CD4-positive, alpha-beta T cell treated with Interleukin-2 at 100 ng/mL for 4 hours (primary cell): Measurements from ENCODE around the gene ATP8A1.
A peak's percentile ranks its signal among the peaks of the same experiment; 100 is the strongest.
"Not testable (repeated sequence)": the region's sequence is repeated elsewhere in the genome, so short reads cannot be mapped to it uniquely, and the experiment has no call there.

Source experiments
- DNase-seq: peaks from one replicate; pipeline ENCODE4 v3.0.0-alpha.2; 2020; ENCODE audit warnings: low spot score

The ATP8A1 gene

DNA sequence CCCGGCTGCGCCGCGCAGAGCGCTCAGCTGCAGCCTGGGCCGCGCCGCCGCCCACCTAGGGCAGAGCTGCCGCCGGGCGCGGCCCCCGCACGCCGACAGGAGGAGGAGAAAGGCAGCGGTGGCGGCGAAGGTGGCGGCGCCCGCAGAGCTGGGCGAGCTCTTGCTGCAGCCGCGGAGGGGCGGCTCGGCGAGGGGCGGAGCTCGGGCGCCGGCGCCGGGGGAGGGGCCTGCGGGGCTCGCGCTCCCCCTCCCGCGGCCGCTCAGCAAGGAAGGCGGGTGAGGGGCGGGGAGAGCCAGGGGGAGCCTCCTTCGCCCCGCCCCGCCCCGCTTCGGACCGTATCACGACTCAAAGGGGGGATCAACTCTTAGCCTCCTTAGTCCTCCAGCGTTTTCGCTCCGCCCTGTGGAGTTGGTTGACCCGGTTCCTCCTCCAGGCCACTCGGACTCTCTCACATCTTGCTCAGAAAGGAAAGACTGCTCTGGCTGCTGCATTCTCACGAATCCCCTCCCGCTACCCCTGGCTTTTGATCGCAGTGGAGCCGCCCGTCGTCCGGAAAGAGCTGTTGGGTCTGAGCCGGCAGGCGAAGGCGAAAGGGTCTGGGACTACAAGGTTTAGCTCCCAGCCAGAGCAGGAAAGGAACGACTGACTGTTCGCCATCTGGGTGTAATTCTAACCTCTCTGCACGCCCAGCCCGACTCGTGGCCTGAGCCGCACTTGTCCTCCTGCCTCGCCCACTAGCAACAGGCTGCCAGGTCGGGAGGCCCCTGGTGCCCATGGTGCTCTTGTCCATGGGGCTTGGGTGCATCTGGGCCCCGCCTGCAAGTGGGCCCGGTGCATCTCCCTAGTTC lies at the start of gene ATP8A1:
TSS of gene ATP8A1 (minus strand) at position 162 of the 849 bp plus-strand sequence. CDS start 232 bp downstream, outside the sequence.
- DNase-seq = peak; percentile 89

DNA sequence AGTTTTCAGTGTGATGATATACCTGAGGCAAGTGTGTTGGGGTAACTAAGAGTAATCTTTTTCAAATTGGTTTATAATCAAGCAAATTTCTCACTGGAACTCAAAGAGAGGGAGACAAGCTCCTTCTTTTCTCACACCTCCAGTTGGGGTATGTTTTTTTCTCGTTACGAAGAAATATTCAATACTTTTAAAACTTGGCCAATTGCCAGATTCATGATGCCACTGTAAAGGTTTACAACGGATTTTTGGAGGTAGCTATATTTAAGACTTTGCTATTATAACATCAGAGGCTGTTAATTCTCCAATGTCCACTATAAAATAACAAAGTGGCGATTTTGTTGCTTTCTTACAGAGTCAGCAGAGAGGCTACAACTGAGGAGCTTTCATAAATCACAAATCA lies 49.2 kb upstream of the ATP8A1 start:
- DNase-seq = no peak

DNA sequence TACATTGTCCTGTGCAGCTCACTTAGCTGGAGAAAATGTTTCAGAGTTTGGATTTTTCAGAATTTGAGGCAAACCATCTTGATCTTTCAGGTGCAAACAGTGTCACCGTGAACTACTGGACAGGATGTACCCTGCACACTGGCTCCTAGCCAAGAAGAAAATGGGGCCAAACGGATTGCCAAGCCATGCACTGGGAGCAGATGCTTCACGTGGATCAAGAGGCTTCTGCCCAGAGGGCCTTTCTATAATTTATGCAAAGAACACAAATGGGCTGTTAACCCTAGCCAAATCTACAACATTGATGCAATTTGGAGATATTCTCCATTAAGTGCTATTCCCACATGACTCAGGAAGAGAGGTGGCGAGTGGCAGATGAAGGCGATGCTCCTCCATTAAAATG lies 46.9 kb upstream of the ATP8A1 start:
- DNase-seq = no peak

DNA sequence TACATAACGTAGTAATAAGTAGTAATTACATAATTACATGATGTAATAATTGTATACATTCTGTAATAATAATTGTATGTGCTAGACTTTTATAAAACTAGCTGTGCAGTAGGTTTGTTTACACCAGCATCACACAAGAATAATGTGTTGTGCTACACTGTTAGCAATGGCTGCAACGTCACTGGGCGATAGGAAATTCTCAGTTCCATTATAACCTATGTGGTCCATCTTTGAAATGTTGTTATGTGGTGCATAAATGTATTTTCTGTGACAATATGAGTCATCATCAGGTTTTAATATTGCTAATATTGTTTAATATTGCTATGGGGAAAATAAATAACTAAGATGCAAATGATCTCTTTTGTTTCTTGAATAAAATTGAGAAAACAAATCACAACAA lies 46.0 kb upstream of the ATP8A1 start:
- no peak for DNase-seq

DNA sequence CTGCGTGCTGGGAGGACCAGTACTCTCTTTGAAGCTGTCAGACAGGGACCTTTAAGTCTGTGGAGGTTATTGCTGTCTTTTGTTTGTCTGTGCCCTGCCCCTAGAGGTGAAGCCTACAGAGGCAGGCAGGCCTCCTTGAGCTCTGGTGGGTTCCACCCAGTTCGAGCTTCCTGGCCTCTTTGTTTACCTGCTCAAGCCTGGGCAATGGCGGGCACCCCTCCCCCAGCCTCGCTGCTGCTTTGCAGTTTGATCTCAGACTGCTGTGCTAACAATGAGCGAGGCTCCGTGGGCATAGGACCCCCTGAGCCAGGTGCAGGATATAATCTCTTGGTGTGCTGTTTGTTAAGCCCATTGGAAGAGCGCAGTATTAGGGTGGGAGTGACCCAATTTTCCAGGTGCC lies 44.9 kb upstream of the ATP8A1 start:
- not testable (repeated sequence) for DNase-seq

DNA sequence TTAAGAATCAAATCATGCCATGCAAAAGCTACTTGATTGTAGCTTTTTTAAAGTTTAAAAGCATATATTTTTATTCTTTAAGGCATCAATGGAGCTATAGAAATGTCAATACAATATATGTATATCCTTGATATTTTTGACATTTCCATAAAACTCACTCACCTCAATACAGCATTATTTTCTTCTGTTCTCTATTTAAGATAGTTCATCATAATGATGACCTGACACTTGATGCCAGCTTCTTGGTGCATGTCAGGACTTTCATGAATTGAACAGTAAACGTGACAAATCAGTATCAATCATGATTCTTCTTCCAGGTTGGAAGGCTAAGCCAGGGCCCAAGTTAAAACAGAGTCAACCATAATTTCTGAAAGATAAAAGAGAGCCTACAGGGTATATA lies 33.6 kb upstream of the ATP8A1 start:
- DNase-seq = no peak

DNA sequence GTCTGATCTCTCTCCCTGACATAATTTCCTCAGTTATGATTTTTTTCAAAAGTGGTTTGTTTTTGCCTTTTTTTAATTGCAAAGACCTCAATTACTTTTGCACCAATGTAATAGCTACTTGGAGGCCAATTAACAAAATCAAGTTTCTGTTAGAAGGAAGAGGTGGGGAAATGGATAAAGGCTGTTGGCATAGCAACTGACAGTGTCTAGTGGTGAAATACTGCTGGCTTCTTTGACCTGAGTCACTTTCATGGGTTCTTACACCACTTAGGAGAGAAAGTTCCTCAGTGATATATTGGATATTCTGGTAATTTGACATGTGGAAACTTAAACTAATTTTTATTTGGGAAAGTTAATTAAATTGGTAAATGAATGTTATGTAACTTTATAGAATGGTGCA lies 26.5 kb upstream of the ATP8A1 start:
- DNase-seq = no peak

DNA sequence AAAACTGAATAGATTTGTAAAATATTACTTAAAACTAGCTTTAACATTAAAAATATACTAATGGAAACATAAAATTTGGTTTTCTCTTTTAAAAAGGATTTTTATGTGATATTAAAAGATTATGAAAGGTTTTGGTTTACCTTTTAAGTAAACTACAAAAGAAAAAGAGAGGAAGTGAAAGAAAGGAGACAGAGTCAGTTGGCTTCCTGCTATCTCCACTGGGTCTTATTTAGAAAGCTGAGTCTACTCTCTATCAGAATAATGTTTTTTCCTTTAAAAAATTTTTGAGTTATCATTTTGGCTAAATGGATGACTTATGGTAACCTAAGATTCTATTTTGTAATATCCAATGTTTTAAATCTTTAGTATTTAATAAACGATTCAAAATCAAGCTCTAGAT lies 21.6 kb upstream of the ATP8A1 start:
- no peak for DNase-seq

DNA sequence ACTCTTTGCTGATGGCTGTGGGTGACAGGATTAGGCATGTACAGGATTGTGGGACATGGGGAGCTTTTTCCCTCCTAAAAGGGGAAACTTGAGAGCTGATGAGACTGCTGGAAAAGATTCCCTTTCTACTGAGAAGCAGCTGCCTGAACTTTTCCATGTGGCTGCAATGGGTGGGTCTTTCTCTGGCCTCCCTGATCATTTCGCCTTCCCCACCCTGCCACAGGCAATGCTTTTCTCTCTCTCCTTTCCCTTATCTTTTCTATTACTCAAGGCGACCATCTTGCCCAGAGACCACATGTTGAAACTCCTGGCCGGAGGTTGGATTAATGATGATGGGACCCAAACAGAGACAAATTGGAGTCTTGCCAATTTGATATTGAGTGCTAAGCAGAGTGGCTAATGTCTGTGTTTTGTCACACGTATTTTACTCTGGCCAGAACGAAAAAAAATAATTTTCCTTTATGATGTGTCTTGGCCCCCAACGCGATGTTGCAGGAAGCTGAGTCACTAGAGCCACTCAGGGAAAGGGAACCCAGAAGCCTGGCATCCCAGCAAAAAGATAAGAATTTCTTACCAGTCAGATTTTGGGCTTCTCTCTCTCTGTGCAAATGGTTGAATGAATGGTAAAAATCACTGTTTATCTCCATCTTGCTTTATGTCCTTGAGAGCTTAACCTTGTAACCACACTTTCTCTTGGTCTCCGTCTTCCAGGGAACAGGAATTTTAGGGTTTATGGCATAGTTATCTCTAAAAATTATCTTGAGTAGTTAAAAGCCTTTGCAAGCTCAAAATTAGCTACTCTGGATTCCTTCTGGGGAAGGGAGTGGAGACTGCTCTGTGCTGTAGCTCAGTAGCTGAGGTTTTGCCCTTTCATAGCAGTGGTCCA lies 19.4 kb upstream of the ATP8A1 start:
- no peak for DNase-seq

DNA sequence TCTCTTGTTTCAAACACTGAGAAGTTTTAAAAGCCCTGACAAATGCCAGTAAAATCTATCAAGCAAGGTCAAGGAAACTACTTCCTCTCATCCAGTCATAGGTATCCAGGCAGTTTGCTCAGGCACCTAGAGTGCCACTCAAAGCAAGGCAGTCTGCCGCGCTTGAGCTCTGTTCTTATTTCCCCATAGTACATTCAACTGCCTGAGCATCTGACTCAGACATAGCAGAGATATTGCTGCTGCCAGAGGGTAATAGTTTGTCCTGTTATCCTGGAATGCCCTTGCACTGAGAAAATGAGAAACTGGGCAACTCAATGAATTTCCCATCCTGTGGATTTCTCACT lies 16.1 kb upstream of the ATP8A1 start:
- no peak for DNase-seq

DNA sequence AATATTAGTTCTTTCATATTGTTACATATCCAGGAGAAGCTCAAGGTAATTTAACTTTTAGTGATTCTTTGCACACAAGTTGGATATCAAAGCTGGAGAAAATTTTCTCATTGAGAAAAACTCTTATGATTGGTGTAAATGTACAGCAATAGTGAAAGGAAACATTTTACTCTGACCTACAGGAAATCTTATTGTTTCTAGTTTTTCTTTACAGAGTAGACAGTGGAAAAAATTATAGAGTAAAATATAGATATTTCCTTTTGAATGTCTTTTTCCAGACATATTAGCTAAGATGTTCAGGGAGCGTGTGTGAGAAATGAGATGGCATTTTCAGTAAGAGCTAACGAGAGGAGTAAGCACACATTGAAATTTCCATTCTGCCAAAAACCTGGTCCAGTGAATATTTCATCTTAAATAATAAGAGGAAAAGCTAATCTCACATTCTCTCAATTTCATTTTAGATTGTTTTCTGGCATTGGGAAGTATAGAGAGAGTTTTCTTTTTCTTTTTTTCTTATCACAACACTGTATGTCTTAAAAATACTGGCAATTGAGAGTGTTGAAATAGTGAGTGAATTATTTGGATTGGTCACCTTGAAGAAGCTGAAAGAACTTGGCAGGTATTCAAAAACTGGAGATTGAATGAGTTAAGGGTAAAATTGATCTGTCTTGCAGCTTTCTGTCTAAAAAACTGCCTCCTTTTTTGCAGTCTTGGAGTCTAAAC lies 15.6 kb upstream of the ATP8A1 start:
- DNase-seq = no peak

DNA sequence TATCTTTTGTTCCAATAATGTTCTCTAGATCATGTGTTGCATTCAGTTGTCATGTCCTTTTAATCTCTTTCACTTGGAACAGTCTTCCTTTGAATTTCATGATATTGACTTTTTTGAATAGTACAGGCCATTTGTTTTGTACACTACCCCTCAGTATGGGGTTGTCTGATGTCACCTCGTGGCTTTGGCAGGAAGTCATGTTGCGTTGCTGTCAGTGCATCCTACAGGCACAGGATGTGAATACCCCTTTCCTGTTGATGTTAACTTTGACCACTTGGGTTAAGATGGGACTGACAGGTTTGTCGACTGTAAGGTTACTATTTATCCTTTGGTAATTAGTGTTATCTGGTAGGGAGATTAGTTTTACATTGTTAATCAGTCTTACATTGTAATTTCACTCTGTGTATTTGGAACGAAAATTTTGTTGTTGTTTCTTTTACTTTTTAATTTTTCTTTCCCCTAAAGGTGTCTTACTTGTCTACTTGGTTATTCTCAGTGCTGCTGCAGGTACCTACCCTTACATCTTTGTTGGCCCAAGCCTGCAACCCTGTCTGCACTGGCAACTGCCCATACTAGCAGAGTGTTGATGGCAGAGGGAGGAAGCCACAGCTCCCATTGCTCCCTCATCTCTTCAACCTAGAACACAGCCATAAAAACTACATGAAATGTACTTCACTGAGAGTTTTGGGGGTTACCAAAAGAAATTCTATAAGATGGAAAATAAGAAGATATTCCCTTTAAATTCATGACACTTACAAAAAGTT lies 14.7 kb upstream of the ATP8A1 start:
- DNase-seq = peak; percentile 61

DNA sequence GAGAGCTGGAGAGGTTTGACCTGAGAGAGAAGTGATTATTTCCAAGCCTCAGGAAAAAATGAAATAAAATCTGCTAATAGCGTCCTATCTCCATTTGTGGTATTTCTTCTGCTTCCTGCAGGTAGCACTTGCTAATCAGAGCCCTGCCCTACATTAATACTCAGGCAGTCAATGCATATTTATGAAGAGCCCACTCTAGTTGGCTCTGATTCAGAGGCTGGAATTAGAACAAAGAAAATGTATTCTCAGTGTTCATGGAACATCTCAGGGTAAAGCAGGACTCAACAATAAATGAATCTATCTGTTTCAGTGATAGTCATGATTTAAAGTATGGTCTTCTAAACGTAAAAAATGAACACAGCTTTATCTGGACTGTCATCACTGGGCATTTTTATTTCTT lies 1.4 kb upstream of the ATP8A1 start:
- no peak for DNase-seq

DNA sequence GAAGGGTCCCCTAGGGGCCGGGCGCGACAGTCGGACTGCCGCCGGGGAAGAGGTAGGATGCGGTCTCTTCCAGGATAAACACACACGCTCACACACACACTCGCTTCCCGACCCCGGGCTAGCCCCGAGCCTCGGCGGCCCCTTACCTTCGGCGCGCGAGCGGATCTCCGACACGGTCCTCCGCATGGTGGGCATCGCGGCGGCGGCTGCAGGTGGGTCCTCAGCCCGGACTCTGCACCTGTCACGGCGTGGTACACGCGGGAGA lies 294 bp downstream of the ATP8A1 start:
- no peak for DNase-seq

DNA sequence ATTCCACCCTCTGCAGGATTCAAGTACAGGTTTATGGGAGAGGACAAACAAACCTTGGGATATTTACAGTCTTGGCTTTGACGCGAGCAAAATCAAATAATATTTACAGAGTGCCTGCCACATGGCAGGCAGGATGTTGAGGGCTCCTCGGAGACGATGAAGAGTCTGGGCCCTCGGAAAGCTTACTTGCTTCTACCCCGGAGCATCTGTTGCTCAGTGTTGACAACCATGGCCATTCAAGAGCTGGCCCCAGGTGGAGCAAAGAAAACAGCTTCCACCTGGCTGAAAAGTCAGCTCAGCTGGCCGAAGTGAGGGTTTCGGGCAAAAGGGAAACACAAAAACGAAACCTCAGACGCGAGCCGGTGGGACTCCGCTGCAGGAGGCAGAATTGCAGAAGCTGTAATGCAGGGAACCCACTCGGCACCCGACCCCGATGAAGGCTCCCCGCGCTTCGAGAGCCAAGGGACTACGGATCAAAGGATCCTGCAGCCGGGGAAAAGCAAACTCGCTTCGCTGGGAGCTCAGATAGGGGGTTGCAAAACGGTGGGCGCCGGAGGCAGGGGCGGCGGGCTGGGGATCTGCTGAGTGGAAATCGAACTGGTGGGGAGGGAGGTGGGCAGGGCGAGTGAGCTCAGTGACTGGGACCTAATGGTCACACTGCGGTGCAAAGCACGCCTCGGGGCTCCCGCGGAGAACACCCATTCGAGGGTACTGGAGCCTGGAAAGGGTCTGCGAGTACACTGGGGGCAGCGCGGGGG lies 805 bp downstream of the ATP8A1 start:
- DNase-seq = peak; percentile 34

DNA sequence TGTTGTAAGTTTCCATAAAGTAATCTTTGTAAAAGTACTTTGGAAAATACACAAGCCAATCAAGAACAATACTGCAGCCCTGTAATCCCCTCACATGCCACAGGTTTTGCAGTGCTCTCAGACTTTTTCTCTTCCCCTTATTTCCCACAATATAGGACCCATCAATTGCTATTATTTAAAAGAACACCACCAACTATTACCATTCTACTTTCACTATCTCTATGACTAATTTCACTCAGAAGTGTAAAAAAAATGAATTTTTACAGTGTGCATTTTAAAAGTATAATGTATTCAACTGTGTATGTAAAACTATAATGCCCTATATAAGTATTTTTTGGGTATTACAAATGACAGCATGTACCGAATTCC lies 1.7 kb downstream of the ATP8A1 start:
- DNase-seq = no peak

DNA sequence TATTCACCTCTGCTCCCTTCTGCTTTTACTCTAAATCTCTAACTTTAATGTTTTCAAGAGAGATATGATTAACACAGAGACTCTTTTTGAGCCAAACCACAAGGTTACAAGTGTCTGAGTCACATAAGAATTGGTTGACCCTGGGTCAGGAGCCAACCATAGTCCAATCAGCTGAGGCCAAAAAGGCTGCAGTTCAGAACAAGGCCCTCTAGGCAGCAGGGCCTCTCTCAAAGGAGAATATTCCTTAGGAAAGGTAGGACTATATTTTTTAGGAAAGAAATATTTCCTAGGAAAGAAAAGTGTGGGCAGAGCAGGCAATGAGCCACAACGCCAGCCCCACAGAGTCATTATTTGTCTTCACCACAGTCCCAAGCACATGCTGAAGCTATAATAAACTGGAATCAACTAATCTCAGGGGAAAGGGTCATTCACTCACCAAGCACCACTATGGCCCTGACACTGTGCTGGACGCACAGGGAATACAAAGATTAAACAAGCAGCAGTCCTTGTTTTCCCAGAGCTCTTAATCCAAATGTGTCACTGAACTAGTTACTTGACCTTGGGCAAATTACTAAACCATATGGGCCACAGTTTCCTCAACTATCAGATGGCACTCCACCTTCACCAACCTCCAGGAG lies 2.2 kb downstream of the ATP8A1 start:
- DNase-seq = peak; percentile 53

DNA sequence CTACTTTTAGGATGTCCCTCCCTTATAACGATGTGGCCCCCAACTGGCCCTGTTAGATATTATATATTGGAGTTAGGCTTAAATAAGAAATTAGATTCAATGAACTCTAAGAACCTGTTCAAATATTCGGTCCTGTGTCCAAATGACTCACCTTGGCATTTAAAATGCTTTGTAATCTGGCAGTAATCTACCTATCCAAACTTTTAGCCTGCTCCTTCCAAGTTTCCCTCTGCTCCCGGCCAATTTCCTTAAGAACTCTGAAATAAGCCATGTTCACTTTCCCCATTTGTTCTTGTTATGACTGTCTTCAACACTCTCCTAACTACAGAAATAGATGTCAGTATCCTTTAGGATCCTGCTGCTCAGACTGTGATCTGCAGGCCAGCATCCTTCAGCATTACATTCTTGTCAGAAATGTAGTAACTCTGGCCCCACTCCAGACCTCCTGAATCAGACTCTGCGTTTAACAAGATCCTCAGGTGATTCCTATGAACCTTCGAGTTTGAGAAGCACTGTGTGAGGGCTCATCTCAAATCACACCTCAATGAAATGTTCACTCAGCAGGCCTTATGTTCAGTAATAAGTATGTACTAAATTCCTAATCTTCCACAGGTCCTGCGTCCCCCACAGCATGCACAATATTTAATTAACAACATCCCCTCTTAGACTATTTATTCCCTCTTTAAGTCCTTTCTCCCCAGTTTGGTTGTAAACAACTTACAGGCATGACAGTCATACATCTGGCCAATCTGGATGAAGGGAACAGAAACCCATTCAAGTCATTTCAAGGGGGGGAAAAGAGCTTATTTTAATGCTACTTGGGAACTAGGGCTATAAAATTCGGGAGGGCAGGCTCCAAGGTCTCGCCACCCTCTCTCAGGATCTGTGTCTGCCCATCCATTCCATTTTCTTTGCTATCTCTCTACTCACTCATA lies 3.0 kb downstream of the ATP8A1 start:
- no peak for DNase-seq

DNA sequence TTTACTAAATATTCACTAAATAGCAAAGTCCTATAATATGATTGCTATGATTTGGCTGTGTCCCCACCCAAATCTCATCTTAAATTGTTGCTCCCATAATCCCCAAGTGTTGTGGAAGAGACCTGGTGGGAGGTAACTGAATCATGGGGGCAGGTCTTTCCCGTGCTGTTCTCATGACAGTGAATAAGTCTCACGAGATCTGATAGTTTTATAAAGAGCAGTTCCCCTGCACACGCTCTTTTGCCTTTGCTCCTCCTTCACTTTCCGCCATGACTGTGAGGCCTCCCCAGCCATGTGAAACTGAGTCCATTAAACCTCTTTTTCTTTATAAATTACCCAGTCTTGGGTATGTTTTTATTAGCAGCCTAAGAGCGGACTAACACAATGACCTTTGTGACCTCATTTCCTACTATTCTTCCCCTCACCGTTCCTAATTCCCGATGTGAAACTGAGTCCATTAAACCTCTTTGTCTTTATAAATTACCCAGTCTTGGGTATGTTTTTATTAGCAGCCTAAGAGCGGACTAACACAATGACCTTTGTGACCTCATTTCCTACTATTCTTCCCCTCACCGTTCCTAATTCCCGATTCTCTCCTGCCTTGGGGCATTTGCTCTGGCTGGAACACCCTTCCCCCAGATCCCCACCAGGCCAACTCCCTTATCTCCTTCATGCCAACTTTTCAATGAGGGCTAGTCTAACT lies 4.2 kb downstream of the ATP8A1 start:
- not testable (repeated sequence) for DNase-seq
